Measurements from ENCODE around the gene CACNA1D.

GRCh38 chr3:53646723-53647122 lies 152.3 kb downstream of the CACNA1D start:
- no peak for TF ChIP-seq ARNT (IDR thresholded peaks at IDR 0.05)
- no peak for TF ChIP-seq BHLHE40 (IDR thresholded peaks at IDR 0.05; ENCODE audit: borderline replicate concordance)
- TF ChIP-seq SP1 (IDR thresholded peaks at IDR 0.05): no peak
- no peak for TF ChIP-seq PKNOX1 (IDR thresholded peaks at IDR 0.05)
- TF ChIP-seq FOXA1 (IDR thresholded peaks at IDR 0.05): no peak
- no peak for TF ChIP-seq FOXM1 (IDR thresholded peaks at IDR 0.05; ENCODE audit: borderline replicate concordance)
- TF ChIP-seq ELF4 (IDR thresholded peaks at IDR 0.05): no peak
- TF ChIP-seq SUZ12 (IDR thresholded peaks at IDR 0.05): no peak
- TF ChIP-seq HDGF (IDR thresholded peaks at IDR 0.05; ENCODE audit: borderline replicate concordance): no peak
- no peak for TF ChIP-seq FOXK2 (IDR thresholded peaks at IDR 0.05)
- no peak for TF ChIP-seq TARDBP (IDR thresholded peaks at IDR 0.05)
- no peak for TF ChIP-seq NFRKB (IDR thresholded peaks at IDR 0.05)
- no peak for TF ChIP-seq L3MBTL2 (conservative IDR thresholded peaks at IDR 0.05)

Data from HEK293T (cell line).